HepG2 (cell line): ENCODE measurements around the gene MAFF. TPM values are rescaled to one million over a fixed set of nuclear protein-coding genes. Genes with fewer than 3 reads are reported as not detected.

Experiments
- HHEX ChIP-seq: IDR thresholded peaks from 2 replicates; pipeline ENCODE4 v1.6.1; 2016; ENCODE audit warnings: control low read depth
- NFE2 ChIP-seq: sonication (generic); formaldehyde crosslinking; IDR thresholded peaks from 2 replicates; pipeline ENCODE4 v1.4.0; 2020; ENCODE audit warnings: missing genetic modification reagents
- PAF1 ChIP-seq: IDR thresholded peaks from 2 replicates; pipeline ENCODE4 v1.6.1; 2016; ENCODE audit warnings: missing genetic modification reagents, missing compliant biosample characterization
- RELA ChIP-seq: sonication (generic); formaldehyde crosslinking; IDR thresholded peaks from 2 replicates; pipeline ENCODE4 v1.4.0; 2020; ENCODE audit warnings: missing genetic modification reagents
- SOX6 ChIP-seq, 2 experiments: fragments of 450-650 bp in 1 of 2; sonication (generic) in 1 of 2; formaldehyde crosslinking in 1 of 2; IDR thresholded peaks; 2 replicates each; pipeline versions ENCODE4 v1.4.0 to v1.6.1; 2017 to 2020; ENCODE audit warnings: antibody characterized with exemption in 1 of 2, mild to moderate bottlenecking in 1 of 2, missing genetic modification reagents in 1 of 2
- TAF15 ChIP-seq: fragments of 200-400 bp; formaldehyde crosslinking; IDR thresholded peaks from one replicate; pipeline ENCODE4 v1.6.1; 2018; ENCODE audit warnings: mild to moderate bottlenecking, low read depth, low read length; ENCODE audit not compliant: poor library complexity, severe bottlenecking
- TFAP4 ChIP-seq: sonication (generic); IDR thresholded peaks from 2 replicates; pipeline ENCODE4 v1.6.1; 2016; ENCODE audit warnings: low read depth, borderline replicate concordance
- ZNF280B ChIP-seq: sonication (generic); formaldehyde crosslinking; IDR thresholded peaks from 2 replicates; pipeline ENCODE4 v1.5.0; 2020; ENCODE audit warnings: missing genetic modification reagents, mild to moderate bottlenecking, borderline replicate concordance
- ZNF30 ChIP-seq: sonication (generic); formaldehyde crosslinking; IDR thresholded peaks from 2 replicates; pipeline ENCODE4 v1.5.0; 2020; ENCODE audit warnings: mild to moderate bottlenecking, missing genetic modification reagents
- ZNF569 ChIP-seq: sonication (generic); formaldehyde crosslinking; IDR thresholded peaks from 2 replicates; pipeline ENCODE4 v1.5.0; 2020; ENCODE audit warnings: mild to moderate bottlenecking, missing genetic modification reagents, moderate library complexity, borderline replicate concordance
- ZNF570 ChIP-seq: sonication (generic); formaldehyde crosslinking; IDR thresholded peaks from 2 replicates; pipeline ENCODE4 v1.4.0; 2020; ENCODE audit warnings: mild to moderate bottlenecking, missing genetic modification reagents, borderline replicate concordance
- ZNF766 ChIP-seq: sonication (generic); formaldehyde crosslinking; IDR thresholded peaks from 2 replicates; pipeline ENCODE4 v1.5.0; 2020; ENCODE audit warnings: missing genetic modification reagents, borderline replicate concordance
- ZNF768 ChIP-seq: sonication (generic); formaldehyde crosslinking; IDR thresholded peaks from 2 replicates; pipeline ENCODE4 v1.4.0; 2020; ENCODE audit warnings: missing genetic modification reagents
- ZNF772 ChIP-seq: sonication (generic); formaldehyde crosslinking; IDR thresholded peaks from 2 replicates; pipeline ENCODE4 v1.5.0; 2020; ENCODE audit warnings: mild to moderate bottlenecking, missing genetic modification reagents
- polyA plus RNA-seq, 8 experiments: library from polyadenylated mRNA; depleted of rRNA in 3 of 8; stranded (reverse) in 7 of 8; unstranded in 1 of 8; fragments of >200 nt; fragmentation: Illumina TruSeq in 4 of 8; extraction: Trizol in 4 of 8; gene quantifications; 2 replicates each; pipeline versions ENCODE4 v1.2.1 to v1.2.3, GENCODE V29; 2011 to 2016; ENCODE audit warnings: low read depth in 4 of 8, missing spikeins in 1 of 8, mixed read lengths in 1 of 8; ENCODE audit not compliant: insufficient read depth in 1 of 8
- total RNA-seq, 5 experiments: library from RNA; depleted of rRNA; stranded (reverse); fragments of >200 nt; fragmentation: Illumina TruSeq; extraction: Trizol; gene quantifications; 2 replicates each; pipeline ENCODE4 v1.2.3, GENCODE V29; 2016; ENCODE audit warnings: low read depth in 1 of 5
- TF ChIP-seq, protein P1 (sequence below): fragments of 450-650 bp; IDR thresholded peaks from 2 replicates; pipeline ENCODE4 v1.6.1; 2017
- TF ChIP-seq, protein P2 (sequence below): sonication (generic); formaldehyde crosslinking; IDR thresholded peaks from 2 replicates; pipeline ENCODE4 v1.4.0; 2020; ENCODE audit warnings: missing genetic modification reagents, borderline replicate concordance
- TF ChIP-seq, protein P3 (sequence below): sonication (generic); formaldehyde crosslinking; IDR thresholded peaks from 2 replicates; pipeline ENCODE4 v1.4.0; 2020; ENCODE audit warnings: missing genetic modification reagents, borderline replicate concordance

The MAFF gene
- total and polyA plus RNA-seq, 2 of the 13 experiments (the other 11 are each of a cell fraction or from before 2014, with no cell fraction given) = 5.4 to 14.3 TPM

DNA sequence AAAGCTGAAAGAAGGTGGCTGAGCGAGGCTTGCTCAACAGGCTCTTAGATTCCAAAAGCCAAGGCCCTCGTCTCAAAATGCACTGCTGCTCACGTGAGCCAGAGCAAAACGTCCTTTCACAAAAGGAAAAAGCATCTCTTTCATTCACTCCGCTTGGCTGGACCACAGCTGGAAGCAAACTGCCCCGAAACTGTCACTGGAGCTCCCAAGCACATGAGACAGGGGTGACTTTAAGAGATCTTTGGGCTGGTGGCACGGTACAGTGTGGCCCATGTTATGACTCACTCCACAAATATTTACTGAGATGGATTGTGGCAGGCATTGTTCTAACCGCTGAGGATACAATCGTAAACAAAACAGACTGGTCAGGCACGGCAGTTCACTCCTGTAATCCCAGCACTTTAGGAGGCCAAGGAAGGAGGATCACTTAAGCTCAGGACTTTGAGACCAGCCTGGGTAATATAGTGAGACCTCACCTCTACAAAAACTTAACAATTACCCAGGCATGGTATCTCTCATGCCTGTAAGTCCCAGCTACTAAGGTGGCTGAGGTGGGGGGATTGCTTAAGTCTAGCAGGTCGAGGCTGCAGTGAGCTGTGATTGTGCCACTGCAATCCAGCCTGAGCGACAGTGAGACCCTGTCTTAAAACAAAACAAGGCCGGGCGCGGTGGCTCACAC lies 23.7 kb upstream of the MAFF start (continued):
- TF ChIP-seq ZNF280B (CRISPR knock-in tag) (no peak), ZNF772 (CRISPR knock-in tag) (0 out of 2 replicates have a peak, but pooled peaks have one; percentile 14), RELA (CRISPR knock-in tag) (no peak), ZNF569 (CRISPR knock-in tag) (no peak), SOX6 (IDR thresholded peaks at IDR 0.05) (no peak), SOX6 (CRISPR knock-in tag; IDR thresholded peaks at IDR 0.05) (peak; percentile 100), PAF1 (no peak), ZNF768 (CRISPR knock-in tag) (peak; percentile 83), ZNF570 (no peak), ZNF30 (CRISPR knock-in tag) (no peak), HHEX (CRISPR knock-in tag) (no peak), TFAP4 (peak; percentile 81; the same call in 1 of the 2 replicates), NFE2 (CRISPR knock-in tag) (no peak), ZNF766 (CRISPR knock-in tag) (no peak), TAF15 (no peak)
- TF ChIP-seq, protein P1, sequence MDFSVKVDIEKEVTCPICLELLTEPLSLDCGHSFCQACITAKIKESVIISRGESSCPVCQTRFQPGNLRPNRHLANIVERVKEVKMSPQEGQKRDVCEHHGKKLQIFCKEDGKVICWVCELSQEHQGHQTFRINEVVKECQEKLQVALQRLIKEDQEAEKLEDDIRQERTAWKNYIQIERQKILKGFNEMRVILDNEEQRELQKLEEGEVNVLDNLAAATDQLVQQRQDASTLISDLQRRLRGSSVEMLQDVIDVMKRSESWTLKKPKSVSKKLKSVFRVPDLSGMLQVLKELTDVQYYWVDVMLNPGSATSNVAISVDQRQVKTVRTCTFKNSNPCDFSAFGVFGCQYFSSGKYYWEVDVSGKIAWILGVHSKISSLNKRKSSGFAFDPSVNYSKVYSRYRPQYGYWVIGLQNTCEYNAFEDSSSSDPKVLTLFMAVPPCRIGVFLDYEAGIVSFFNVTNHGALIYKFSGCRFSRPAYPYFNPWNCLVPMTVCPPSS = no peak
- TF ChIP-seq, protein P2, sequence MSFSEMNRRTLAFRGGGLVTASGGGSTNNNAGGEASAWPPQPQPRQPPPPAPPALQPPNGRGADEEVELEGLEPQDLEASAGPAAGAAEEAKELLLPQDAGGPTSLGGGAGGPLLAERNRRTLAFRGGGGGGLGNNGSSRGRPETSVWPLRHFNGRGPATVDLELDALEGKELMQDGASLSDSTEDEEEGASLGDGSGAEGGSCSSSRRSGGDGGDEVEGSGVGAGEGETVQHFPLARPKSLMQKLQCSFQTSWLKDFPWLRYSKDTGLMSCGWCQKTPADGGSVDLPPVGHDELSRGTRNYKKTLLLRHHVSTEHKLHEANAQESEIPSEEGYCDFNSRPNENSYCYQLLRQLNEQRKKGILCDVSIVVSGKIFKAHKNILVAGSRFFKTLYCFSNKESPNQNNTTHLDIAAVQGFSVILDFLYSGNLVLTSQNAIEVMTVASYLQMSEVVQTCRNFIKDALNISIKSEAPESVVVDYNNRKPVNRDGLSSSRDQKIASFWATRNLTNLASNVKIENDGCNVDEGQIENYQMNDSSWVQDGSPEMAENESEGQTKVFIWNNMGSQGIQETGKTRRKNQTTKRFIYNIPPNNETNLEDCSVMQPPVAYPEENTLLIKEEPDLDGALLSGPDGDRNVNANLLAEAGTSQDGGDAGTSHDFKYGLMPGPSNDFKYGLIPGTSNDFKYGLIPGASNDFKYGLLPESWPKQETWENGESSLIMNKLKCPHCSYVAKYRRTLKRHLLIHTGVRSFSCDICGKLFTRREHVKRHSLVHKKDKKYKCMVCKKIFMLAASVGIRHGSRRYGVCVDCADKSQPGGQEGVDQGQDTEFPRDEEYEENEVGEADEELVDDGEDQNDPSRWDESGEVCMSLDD (CRISPR knock-in tag) = no peak; the same call in 1 of the 2 replicates
- TF ChIP-seq, protein P3, sequence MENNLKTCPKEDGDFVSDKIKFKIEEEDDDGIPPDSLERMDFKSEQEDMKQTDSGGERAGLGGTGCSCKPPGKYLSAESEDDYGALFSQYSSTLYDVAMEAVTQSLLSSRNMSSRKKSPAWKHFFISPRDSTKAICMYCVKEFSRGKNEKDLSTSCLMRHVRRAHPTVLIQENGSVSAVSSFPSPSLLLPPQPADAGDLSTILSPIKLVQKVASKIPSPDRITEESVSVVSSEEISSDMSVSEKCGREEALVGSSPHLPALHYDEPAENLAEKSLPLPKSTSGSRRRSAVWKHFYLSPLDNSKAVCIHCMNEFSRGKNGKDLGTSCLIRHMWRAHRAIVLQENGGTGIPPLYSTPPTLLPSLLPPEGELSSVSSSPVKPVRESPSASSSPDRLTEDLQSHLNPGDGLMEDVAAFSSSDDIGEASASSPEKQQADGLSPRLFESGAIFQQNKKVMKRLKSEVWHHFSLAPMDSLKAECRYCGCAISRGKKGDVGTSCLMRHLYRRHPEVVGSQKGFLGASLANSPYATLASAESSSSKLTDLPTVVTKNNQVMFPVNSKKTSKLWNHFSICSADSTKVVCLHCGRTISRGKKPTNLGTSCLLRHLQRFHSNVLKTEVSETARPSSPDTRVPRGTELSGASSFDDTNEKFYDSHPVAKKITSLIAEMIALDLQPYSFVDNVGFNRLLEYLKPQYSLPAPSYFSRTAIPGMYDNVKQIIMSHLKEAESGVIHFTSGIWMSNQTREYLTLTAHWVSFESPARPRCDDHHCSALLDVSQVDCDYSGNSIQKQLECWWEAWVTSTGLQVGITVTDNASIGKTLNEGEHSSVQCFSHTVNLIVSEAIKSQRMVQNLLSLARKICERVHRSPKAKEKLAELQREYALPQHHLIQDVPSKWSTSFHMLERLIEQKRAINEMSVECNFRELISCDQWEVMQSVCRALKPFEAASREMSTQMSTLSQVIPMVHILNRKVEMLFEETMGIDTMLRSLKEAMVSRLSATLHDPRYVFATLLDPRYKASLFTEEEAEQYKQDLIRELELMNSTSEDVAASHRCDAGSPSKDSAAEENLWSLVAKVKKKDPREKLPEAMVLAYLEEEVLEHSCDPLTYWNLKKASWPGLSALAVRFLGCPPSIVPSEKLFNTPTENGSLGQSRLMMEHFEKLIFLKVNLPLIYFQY (CRISPR knock-in tag) = peak; percentile 79; the same call in 1 of the 2 replicates
